Suprapubic skin (tissue), 4 donors: ENCODE results near the gene GFOD1.

Experiments
- POLR2A ChIP-seq, 2 donors: fragments of 450-650 bp; IDR thresholded peaks; one replicate each; pipeline ENCODE4 v1.6.1; 2017; ENCODE audit warnings: antibody characterized with exemption in 2 of 2, mild to moderate bottlenecking in 2 of 2, moderate library complexity in 2 of 2
- POLR2AphosphoS5 ChIP-seq, 3 donors: sonication (generic); formaldehyde crosslinking; IDR thresholded peaks; one replicate each; pipeline ENCODE4 v1.6.1; 2017; ENCODE audit warnings: antibody characterized with exemption in 3 of 3
- TF ChIP-seq, protein P1 (sequence below), 2 donors: fragments of 200-600 bp in 1 of 2; fragments of 450-650 bp in 1 of 2; sonication (generic) in 1 of 2; IDR thresholded peaks; one replicate each; pipeline ENCODE4 v1.5.1; 2016 to 2019; ENCODE audit warnings: antibody characterized with exemption in 2 of 2, mild to moderate bottlenecking in 1 of 2, moderate library complexity in 1 of 2

DNA sequence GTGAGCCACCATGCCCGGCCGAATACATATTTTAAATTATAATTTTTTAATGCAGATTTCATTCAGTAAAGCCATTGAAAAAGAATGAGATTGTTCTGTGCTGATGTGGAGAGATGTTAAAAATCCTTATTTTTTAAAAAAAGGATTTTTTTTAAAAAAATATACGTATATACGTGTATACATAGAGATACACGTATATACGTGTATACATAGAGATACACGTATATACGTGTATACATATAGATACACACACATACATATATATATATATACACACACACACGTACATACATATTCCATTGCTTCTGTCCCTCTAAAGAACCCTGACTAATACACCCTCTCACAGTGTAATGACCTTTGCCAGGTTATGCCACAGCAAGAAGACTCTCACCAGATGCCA lies 135.2 kb downstream of the GFOD1 start:
- TF ChIP-seq, protein P1, sequence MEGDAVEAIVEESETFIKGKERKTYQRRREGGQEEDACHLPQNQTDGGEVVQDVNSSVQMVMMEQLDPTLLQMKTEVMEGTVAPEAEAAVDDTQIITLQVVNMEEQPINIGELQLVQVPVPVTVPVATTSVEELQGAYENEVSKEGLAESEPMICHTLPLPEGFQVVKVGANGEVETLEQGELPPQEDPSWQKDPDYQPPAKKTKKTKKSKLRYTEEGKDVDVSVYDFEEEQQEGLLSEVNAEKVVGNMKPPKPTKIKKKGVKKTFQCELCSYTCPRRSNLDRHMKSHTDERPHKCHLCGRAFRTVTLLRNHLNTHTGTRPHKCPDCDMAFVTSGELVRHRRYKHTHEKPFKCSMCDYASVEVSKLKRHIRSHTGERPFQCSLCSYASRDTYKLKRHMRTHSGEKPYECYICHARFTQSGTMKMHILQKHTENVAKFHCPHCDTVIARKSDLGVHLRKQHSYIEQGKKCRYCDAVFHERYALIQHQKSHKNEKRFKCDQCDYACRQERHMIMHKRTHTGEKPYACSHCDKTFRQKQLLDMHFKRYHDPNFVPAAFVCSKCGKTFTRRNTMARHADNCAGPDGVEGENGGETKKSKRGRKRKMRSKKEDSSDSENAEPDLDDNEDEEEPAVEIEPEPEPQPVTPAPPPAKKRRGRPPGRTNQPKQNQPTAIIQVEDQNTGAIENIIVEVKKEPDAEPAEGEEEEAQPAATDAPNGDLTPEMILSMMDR (IDR thresholded peaks at IDR 0.05) = no peak
- TF ChIP-seq POLR2A (IDR thresholded peaks at IDR 0.05) (no peak), POLR2AphosphoS5 (IDR thresholded peaks at IDR 0.05) (no peak)
